Ovary (tissue), 9 donors: ENCODE results near the gene TIGD2. TPM values are rescaled to one million over a fixed set of nuclear protein-coding genes. Genes with fewer than 3 reads are reported as not detected.

ENCODE experiments used
- polyA plus RNA-seq, 2 donors: library from polyadenylated mRNA; stranded (reverse); fragments of 200-250 nt in 1 of 2; fragments of 350-450 nt in 1 of 2; fragmentation: Illumina TruSeq in 1 of 2; extraction: RNeasy Lipid Tissue Mini Kit (QIAGEN cat#74804) in 1 of 2; gene quantifications; one replicate each; pipeline ENCODE4 v1.2.3, GENCODE V29; 2013 to 2014
- small RNA-seq: library from RNA; depleted of rRNA; stranded (forward); fragments of <200 nt; gene quantifications from one replicate; pipeline ENCODE3, GENCODE V24; 2016
- total RNA-seq, 7 donors: library from RNA; depleted of rRNA in 2 of 7; stranded (reverse); fragments of >200 nt in 2 of 7; fragmentation: NEBNext Ultra II Directional in 3 of 7; extraction: Animal tissue kit (Norgen Biotek cat#: 25700) in 3 of 7; gene quantifications; one replicate each; pipeline versions ENCODE4 v1.1.0 to v1.2.4, GENCODE V29; 2016 to 2023
- donor health status: DM: no; HTN: no; CAD: no; lungs with moderate emphysema.
- donor health status: DM: no; HTN: no; CAD: no.
- donor health status: Bipolar disorder and iron deficiency.
- donor health status: DM: yes; HTN: yes; CAD: no.
- donor health status: DM: no; HTN: no; CAD: no.
- donor health status: DM: yes; HTN: yes; CAD: no.

Gene TIGD2
- total and polyA plus RNA-seq, 9 donors = 1.5 to 4.0 (median 2.4) TPM

Small RNA genes lying within 50 kb of the gene (small RNA-seq; reads per million reads assigned to genes)
- not detected for gene RNU6-907P

Other genes with a start within 250 kb of the TIGD2 start
- 10 to 100 TPM; 29.3 to 51.8 (median 43.0) TPM for gene FAM13A, start 54.3 kb upstream of the TIGD2 start, total RNA-seq
- 10 to 100 TPM; 16.7 to 31.3 TPM for gene FAM13A, start 54.3 kb upstream of the TIGD2 start, polyA plus RNA-seq
- gene GPRIN3, start 196.3 kb downstream of the TIGD2 start, total RNA-seq = 1 to 10 TPM; 2.7 to 6.8 (median 3.9) TPM
- 1 to 10 TPM; 1.0 to 1.7 TPM for gene GPRIN3, start 196.3 kb downstream of the TIGD2 start, polyA plus RNA-seq